ENCODE measurements around the gene ZNF415.
"Not testable (repeated sequence)": the region's sequence is repeated elsewhere in the genome, so short reads cannot be mapped to it uniquely, and the experiment has no call there.

The ZNF415 gene

DNA sequence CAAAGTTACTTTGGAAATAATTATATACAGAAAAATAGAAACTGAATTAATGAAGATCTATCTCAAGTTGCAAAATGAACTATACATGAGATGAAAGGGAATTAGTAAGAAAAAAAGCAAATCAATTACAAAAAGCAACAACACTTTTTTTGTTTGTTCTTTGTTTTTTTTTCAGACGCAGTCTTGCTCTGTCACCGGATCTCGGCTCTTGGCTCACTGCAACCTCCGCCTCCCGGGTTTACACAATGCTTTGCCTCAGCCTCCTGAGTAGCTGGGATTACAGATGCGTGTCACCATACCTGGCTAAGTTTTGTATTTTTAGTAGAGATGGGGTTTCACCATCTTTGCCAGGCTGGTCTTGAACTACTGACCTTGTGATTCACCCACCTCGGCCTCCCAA, 2.2 kb downstream of the ZNF415 start:
- CTCF ChIA-PET, result no interaction called here

DNA sequence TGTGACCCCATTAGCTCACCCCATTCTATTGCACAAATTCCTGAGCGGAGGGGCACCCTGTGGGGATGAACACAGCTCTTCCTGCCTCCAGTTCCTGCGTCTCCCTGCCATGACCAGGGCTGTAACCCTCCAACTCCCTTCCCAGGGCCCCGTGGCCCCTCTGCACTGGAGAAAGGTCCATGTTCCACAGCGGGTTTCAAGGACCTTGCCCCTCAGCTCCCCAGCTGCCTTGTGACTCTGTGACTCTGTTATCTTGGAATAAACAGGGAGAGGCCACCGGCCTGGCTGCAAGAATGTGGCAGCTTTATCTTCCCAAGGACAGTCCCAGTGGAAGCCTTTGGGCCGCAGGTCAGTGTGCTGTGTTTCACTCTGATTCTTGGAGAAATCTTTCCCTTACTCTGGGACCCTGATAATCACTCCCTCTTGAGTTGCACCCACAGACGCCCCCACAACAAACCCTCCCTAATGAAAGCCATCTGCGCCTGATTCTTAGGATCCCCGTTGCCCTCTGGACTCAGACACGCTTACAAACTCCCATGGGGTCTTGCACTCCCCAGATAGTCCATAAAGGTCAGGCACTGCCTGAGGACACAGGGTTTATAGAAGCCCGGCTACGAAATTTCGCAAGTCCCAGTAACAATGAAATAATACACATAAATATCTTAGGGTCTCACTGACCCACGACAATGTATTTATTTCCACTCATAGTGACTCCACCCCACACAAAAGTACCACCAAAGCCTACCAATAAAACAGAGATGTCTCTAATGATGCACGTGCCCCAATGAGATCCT, 5.8 kb downstream of the ZNF415 start:
- H3K36me3 Mint-ChIP-seq, H3K27ac Mint-ChIP-seq, H3K4me3 Mint-ChIP-seq, CTCF ChIA-PET, H3K4me1 Mint-ChIP-seq, H3K27me3 Mint-ChIP-seq, DNase-seq: not testable (repeated sequence)
- peaks cover 48% of the 10 kb centered on the region for H3K9me3 Mint-ChIP-seq

More for the DNA sequence above, 2.2 kb downstream of the ZNF415 start:
- Mint-ChIP-seq H3K4me1 (peaks cover 6% of the 10 kb centered on the region), H3K27me3 (peaks cover 13% of the 10 kb centered on the region), H3K9me3 (peaks cover 44% of the 10 kb centered on the region), H3K36me3 (peaks cover 7% of the 10 kb centered on the region), H3K4me3 (no peak overlapping the region), H3K27ac (no peak overlapping the region)
- no peak for DNase-seq

GRCh38 chr19:53123400-53123799, 9.3 kb downstream of the ZNF415 start:
- Mint-ChIP-seq H3K36me3 (peaks cover 2% of the 10 kb centered on the region), H3K4me1 (no peaks in the 10 kb centered on the region), H3K27ac (no peak overlapping the region), H3K4me3 (no peak overlapping the region), H3K9me3 (peaks cover 44% of the 10 kb centered on the region), H3K27me3 (no peaks in the 10 kb centered on the region)
- CTCF ChIA-PET, result no interaction called here
- DNase-seq, result no peak

GRCh38 chr19:53112286-53112685, 20.4 kb downstream of the ZNF415 start:
- Mint-ChIP-seq H3K9me3 (peaks cover 58% of the 10 kb centered on the region), H3K36me3 (no peaks in the 10 kb centered on the region), H3K4me3 (no peak overlapping the region), H3K27ac (no peak overlapping the region), H3K4me1 (no peaks in the 10 kb centered on the region), H3K27me3 (no peaks in the 10 kb centered on the region)
- DNase-seq, result no peak
- CTCF ChIA-PET, result no interaction called here

GRCh38 chr19:53109527-53109926, 23.2 kb downstream of the ZNF415 start:
- Mint-ChIP-seq H3K4me3 (no peak overlapping the region), H3K27me3 (no peaks in the 10 kb centered on the region), H3K27ac (no peak overlapping the region), H3K36me3 (no peaks in the 10 kb centered on the region), H3K9me3 (peaks cover 49% of the 10 kb centered on the region), H3K4me1 (no peaks in the 10 kb centered on the region)
- no peak for DNase-seq
- CTCF ChIA-PET, result no interaction called here

DNA sequence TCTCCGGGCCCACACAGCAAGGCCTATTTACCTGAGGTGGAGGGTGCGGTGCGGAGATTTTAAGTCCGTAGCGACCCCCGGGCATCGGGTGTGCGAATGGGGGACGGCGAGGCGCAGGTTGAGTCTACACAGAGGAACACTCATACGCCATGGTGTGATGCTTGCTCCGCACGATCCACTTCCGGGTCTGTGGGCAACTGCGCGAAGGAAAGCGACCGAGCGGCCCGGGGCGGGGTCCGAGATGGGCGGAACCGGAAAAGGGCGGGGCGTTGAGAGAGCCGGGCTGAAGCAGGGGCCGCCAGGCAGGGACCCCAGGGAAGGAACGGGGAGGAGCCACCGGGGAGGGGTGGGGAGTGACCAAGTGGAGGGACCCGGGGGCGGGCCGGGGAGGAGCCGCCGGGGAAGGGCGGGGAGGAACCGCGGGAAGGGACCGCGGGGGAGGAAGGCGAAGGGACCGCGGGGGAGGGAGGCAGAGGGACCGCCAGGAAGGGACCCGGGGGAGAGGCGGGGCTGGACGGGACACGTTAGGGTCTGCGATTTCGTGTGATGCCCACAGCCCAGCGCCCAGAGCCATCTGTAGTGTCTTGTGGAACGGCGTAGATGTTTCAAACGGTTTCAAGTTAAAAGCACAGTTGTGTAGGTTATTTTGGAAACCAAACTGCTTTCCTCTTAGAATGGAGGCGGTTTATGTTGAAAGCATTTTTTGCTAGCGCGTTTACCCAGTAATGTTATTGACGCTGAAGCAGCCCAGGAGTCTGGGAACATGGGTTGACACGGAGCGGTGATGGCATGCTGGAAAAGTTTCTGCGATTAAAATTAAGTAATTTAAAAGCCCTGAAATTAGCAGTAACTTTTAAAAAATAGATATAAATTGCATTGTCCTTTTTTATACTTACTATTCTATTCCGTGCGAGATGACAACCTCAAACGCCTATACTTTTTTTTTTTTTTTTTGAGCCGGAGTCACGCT, 29.2 kb downstream of the ZNF415 start, which contains the start of gene ZNF160:
Gene ZNF160, minus strand, starts transcription at position 189 of the 970 bp plus-strand sequence. CDS start 17,146 bp downstream, outside the sequence.
- CTCF ChIA-PET, result no interaction called here
- peak; percentile 100 for DNase-seq
- peaks cover 38% of the 10 kb centered on the region for H3K9me3 Mint-ChIP-seq
- no peaks in the 10 kb centered on the region for H3K27me3 Mint-ChIP-seq
- peaks cover 33% of the 10 kb centered on the region for H3K36me3 Mint-ChIP-seq
- H3K4me3 Mint-ChIP-seq, result peak within 1 kb of the TSS; percentile 85
- H3K4me1 Mint-ChIP-seq, result peaks cover 34% of the 10 kb centered on the region
- peak within 1 kb of the TSS; percentile 93 for H3K27ac Mint-ChIP-seq

GRCh38 chr19:53102756-53103233, 29.9 kb downstream of the ZNF415 start:
- CTCF ChIA-PET, result no interaction called here
- H3K4me1 Mint-ChIP-seq, result peaks cover 34% of the 10 kb centered on the region
- DNase-seq, result peak; percentile 67

DNA sequence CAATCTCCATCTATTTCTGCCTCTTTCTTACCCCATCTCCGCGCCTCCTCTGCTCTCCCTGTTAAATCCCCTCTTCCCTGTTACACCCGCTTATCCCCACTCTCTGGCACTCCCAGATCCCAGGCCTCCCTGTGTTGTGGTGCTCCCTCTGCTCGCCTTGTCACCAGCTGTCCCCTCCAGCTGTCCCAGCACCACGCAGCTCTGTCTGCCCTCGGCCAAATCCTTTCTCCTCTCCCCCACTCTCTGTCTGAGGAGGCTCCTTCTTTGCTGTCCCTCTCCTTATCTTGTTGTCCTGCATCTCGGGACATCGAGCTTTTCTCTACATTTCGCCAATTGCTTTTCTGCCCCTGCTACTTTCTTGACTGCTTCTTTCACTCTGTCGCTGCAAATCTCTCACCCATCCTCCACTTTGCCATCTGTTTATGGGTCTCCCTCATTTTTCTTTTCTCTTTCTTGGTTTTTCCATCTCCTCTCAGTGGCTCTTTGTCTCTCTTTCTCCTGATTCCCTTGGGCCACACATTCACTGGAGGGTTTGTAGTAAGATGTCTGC, 30.4 kb downstream of the ZNF415 start:
- H3K4me3 Mint-ChIP-seq, result peak overlapping the region; percentile 85
- peak overlapping the region; percentile 93 for H3K27ac Mint-ChIP-seq
- CTCF ChIA-PET, result interaction anchor here (0.9 kb wide), 1 partner anchor 108 kb away, joined by 3 read pairs; no protein-coding TSS in a partner anchor
- peaks cover 46% of the 10 kb centered on the region for H3K36me3 Mint-ChIP-seq
- peaks cover 34% of the 10 kb centered on the region for H3K4me1 Mint-ChIP-seq
- no peak for DNase-seq
- H3K27me3 Mint-ChIP-seq, result no peaks in the 10 kb centered on the region
- peaks cover 41% of the 10 kb centered on the region for H3K9me3 Mint-ChIP-seq

More at GRCh38 chr19:53102756-53103233, 29.9 kb downstream of the ZNF415 start:
- peak overlapping the region; percentile 85 for H3K4me3 Mint-ChIP-seq
- peaks cover 41% of the 10 kb centered on the region for H3K36me3 Mint-ChIP-seq
- no peaks in the 10 kb centered on the region for H3K27me3 Mint-ChIP-seq
- H3K27ac Mint-ChIP-seq, result peak overlapping the region; percentile 93
- H3K9me3 Mint-ChIP-seq, result peaks cover 39% of the 10 kb centered on the region

- H3K4me1 Mint-ChIP-seq, result peaks cover 34% of the 10 kb centered on the region
- DNase-seq, result peak; percentile 33
- H3K4me3 Mint-ChIP-seq, result peak overlapping the region; percentile 85
- H3K36me3 Mint-ChIP-seq, result peaks cover 50% of the 10 kb centered on the region
- H3K27me3 Mint-ChIP-seq, result no peaks in the 10 kb centered on the region
- H3K9me3 Mint-ChIP-seq, result peaks cover 38% of the 10 kb centered on the region
- H3K27ac Mint-ChIP-seq, result peak overlapping the region; percentile 93
- CTCF ChIA-PET, result interaction anchor here (0.9 kb wide), 1 partner anchor 107 kb away, joined by 3 read pairs; no protein-coding TSS in a partner anchor
Observed at GRCh38 chr19:53101518-53101917, 31.2 kb downstream of the ZNF415 start.

DNA sequence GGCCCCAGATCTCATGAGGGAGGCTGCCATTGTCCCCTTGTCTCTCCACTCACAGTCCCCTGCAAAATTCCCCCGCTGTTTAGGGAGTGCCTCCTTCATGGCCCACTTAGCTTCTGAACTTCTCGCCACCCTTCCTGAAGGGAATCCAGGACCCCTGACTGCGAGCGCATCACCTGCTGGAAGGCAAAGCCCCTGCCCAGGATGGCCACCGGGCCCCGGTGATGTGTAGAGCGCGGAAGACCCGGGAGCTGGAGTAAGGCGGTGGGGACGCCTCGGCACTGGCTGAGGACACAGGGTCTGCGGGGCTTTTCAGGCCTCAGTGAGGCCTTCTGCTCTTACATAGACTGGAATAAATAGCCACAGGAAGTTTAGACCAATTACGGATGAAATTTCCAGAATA, 34.1 kb downstream of the ZNF415 start:
- H3K36me3 Mint-ChIP-seq, result peaks cover 76% of the 10 kb centered on the region
- H3K4me3 Mint-ChIP-seq, H3K27me3 Mint-ChIP-seq, H3K27ac Mint-ChIP-seq, CTCF ChIA-PET, DNase-seq: not testable (repeated sequence)
- H3K4me1 Mint-ChIP-seq, result peaks cover 27% of the 10 kb centered on the region
- peaks cover 53% of the 10 kb centered on the region for H3K9me3 Mint-ChIP-seq

GRCh38 chr19:53096982-53097690, 35.6 kb downstream of the ZNF415 start:
- Mint-ChIP-seq H3K36me3 (peaks cover 83% of the 10 kb centered on the region), H3K4me1 (peaks cover 18% of the 10 kb centered on the region), H3K9me3 (peaks cover 57% of the 10 kb centered on the region)
- DNase-seq, CTCF ChIA-PET, H3K27ac Mint-ChIP-seq, H3K27me3 Mint-ChIP-seq, H3K4me3 Mint-ChIP-seq: not testable (repeated sequence)

GRCh38 chr19:53096579-53096978, 36.1 kb downstream of the ZNF415 start:
- H3K9me3 Mint-ChIP-seq, result peaks cover 56% of the 10 kb centered on the region
- H3K27me3 Mint-ChIP-seq, H3K27ac Mint-ChIP-seq, DNase-seq, CTCF ChIA-PET, H3K4me3 Mint-ChIP-seq: not testable (repeated sequence)
- H3K36me3 Mint-ChIP-seq, result peaks cover 82% of the 10 kb centered on the region
- peaks cover 13% of the 10 kb centered on the region for H3K4me1 Mint-ChIP-seq

DNA sequence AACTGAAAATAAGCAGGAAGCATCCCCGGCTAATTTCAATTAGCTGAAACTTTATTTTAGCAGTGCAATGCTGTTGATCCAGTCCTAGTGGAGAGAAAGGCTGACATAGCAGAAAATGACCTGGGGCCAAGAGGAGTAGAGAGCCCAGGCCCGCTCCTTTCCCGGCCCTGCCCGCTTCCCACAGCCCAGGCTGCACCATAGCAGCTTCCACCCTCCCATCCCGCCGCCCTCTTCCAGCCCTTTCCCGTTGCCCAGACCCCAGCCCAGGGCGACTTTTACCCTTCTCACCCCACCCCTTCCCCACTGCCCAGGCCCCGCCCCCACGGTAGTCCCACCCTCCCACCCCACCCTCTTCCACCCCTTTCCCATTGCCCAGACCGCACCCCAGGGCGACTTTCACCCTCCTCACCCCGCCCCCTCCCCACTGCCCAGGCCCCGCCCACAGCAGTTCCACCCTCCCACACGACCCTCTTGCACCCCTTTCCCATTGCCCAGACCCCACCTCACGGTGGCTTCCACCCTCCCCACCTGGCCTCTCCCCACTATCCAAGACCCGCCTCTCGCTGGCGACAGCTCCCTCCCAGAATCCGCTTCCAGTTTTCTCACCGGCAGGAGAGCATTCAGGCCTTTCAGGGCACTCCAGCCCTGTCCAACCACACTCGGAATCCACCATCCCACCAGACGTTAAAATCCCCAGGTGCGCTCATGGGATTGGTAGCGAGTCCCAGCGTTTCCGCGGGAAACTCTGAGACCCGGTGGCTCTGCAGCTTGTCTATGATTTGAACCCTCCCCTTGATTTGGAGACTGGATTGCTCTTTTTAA, 37.7 kb downstream of the ZNF415 start:
- no peak overlapping the region for H3K27ac Mint-ChIP-seq
- peaks cover 58% of the 10 kb centered on the region for H3K9me3 Mint-ChIP-seq
- no peaks in the 10 kb centered on the region for H3K27me3 Mint-ChIP-seq
- CTCF ChIA-PET, result no interaction called here
- H3K36me3 Mint-ChIP-seq, result peaks cover 91% of the 10 kb centered on the region
- H3K4me3 Mint-ChIP-seq, result no peak overlapping the region
- H3K4me1 Mint-ChIP-seq, result peaks cover 7% of the 10 kb centered on the region
- DNase-seq, result no peak
